Measurements from ENCODE around the gene OSBPL10. TPM values are rescaled to one million over a fixed set of nuclear protein-coding genes. Genes with fewer than 3 reads are reported as not detected.

OSBPL10 gene
- total and polyA plus RNA-seq, 9 donors: 2.5 to 36.6 (median 10.6) TPM

DNA sequence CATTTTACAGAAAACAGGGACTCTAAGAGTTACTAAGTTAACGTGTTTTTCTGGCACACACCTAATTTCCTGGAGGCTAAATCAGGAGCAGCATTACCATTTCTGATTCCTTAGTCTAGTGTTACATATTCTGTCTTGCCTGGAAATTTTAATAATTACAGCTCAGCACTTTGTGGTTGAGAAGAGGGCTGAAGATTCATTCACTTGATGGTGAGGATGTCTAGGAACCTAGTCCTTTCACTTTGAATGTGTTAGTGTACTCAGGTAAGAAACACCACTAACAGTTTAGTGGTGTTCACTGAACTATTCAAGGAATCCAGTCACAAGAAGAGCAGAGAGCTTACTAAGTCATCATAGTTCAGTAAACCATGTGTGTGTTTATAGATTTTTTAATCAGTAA, 345.5 kb downstream of the OSBPL10 start:
- intact Hi-C loops (cut with DNase I): no loop called here
- DNase-seq: no peak
- no peaks in the 10 kb centered on the region for H3K27me3 ChIP-seq
- WGBS, 3 donors: 24 to 26% (median 24%) methylated on average over 1 of the region's 1 CpG
- no peak overlapping the region for H3K4me3 ChIP-seq
- H3K9me3 ChIP-seq: no peaks in the 10 kb centered on the region
- no peaks in the 10 kb centered on the region for H3K4me1 ChIP-seq (ENCODE audit: insufficient read depth)
- TF ChIP-seq CTCF (IDR thresholded peaks at IDR 0.05) (no peak), POLR2A (IDR thresholded peaks at IDR 0.05) (no peak), EP300 (IDR thresholded peaks at IDR 0.05) (no peak)
- no peaks in the 10 kb centered on the region for H3K36me3 ChIP-seq
- no peak overlapping the region for H3K27ac ChIP-seq

GRCh38 chr3:31634476-31634875, 346.6 kb downstream of the OSBPL10 start:
- Histone ChIP-seq H3K27me3 (no peaks in the 10 kb centered on the region), H3K27ac (no peak overlapping the region), H3K4me1 (ENCODE audit: insufficient read depth) (no peaks in the 10 kb centered on the region), H3K9me3 (no peaks in the 10 kb centered on the region), H3K36me3 (no peaks in the 10 kb centered on the region), H3K4me3 (no peak overlapping the region)
- no peak for DNase-seq
- TF ChIP-seq EP300 (IDR thresholded peaks at IDR 0.05) (no peak), CTCF (IDR thresholded peaks at IDR 0.05) (no peak), POLR2A (IDR thresholded peaks at IDR 0.05) (no peak)
- intact Hi-C loops (cut with DNase I): no loop called here
- WGBS, 3 donors: 47 to 80% (median 77%) methylated on average over 2 of the region's 2 CpGs

- no peak for DNase-seq
- H3K4me3 ChIP-seq: no peak overlapping the region
- H3K27ac ChIP-seq: no peak overlapping the region
- H3K36me3 ChIP-seq: no peaks in the 10 kb centered on the region
- no peak for TF ChIP-seq CTCF (IDR thresholded peaks at IDR 0.05)
- no peak for TF ChIP-seq POLR2A (IDR thresholded peaks at IDR 0.05)
- TF ChIP-seq EP300 (IDR thresholded peaks at IDR 0.05): no peak
- H3K27me3 ChIP-seq: no peaks in the 10 kb centered on the region
- no peaks in the 10 kb centered on the region for H3K4me1 ChIP-seq (ENCODE audit: insufficient read depth)
- intact Hi-C loops (cut with DNase I): no loop called here
- no peaks in the 10 kb centered on the region for H3K9me3 ChIP-seq
- 95 to 98% (median 96%) methylated on average over 5 of the region's 5 CpGs for WGBS, 3 donors
Observed at GRCh38 chr3:31629054-31629453, 352.0 kb downstream of the OSBPL10 start.

GRCh38 chr3:31625358-31625757, 355.7 kb downstream of the OSBPL10 start:
- Histone ChIP-seq H3K4me1 (ENCODE audit: insufficient read depth) (no peaks in the 10 kb centered on the region), H3K27ac (no peak overlapping the region), H3K27me3 (no peaks in the 10 kb centered on the region), H3K9me3 (no peaks in the 10 kb centered on the region), H3K4me3 (no peak overlapping the region), H3K36me3 (no peaks in the 10 kb centered on the region)
- intact Hi-C loops (cut with DNase I): no loop called here
- whole genome bisulfite sequencing, 3 donors: 89 to 95% (median 93%) methylated on average over 2 of the region's 2 CpGs
- no peak for TF ChIP-seq CTCF (IDR thresholded peaks at IDR 0.05)
- no peak for TF ChIP-seq POLR2A (IDR thresholded peaks at IDR 0.05)
- no peak for TF ChIP-seq EP300 (IDR thresholded peaks at IDR 0.05)
- no peak for DNase-seq

Data from ovary (tissue), 9 donors.